CD4-positive, alpha-beta T cell treated with Interferon gamma for 1 hour (primary cell): Measurements from ENCODE around the gene ZNF580.

ENCODE experiments used
- DNase-seq: peaks from one replicate; pipeline ENCODE4 v3.0.0-alpha.2; 2020

Gene ZNF580

DNA sequence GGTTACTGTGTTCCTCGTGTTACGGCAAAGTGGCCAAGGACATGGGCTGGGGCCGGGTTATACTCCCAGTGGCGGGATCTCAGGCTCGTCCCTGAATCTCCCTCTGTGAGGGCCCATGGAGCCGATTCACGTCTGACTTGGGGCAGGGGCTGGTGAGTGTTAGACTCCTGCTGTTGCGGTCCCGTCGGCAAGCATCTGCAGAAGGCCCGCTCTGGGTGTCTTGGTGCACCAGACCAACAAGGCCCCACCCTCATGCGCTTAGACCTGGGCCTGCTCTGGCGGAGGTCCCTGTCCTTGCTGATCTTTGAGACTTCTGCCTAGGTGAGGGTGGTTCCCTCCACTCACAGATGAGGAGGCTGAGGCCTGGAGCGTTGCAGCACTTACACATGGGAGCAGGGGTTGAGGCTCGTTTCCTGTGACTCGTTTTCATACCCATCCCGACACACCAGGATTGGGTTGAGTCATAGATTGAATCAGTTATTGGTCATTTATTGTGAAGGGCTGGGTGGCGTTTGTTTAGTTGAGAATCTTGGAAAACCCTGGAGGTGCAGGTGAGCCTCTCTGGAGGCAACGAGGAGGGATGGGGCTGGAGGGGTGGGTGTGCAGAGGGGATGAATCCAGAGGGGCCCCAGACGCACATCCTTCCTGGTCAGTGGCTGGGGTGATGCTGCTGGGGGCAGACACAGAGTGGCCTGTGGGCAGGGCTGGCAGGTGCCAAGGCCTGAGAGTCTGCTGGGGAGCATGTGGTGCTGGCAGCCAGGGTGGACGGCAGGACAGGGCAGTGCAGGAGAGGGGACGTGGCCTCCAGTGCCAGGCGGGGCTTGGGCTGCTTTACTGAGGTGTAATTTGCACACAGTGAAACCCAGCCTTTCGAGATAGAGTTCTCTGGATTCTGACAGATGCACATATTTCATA lies 38.8 kb downstream of the ZNF580 start:
- DNase-seq = no peak

DNA sequence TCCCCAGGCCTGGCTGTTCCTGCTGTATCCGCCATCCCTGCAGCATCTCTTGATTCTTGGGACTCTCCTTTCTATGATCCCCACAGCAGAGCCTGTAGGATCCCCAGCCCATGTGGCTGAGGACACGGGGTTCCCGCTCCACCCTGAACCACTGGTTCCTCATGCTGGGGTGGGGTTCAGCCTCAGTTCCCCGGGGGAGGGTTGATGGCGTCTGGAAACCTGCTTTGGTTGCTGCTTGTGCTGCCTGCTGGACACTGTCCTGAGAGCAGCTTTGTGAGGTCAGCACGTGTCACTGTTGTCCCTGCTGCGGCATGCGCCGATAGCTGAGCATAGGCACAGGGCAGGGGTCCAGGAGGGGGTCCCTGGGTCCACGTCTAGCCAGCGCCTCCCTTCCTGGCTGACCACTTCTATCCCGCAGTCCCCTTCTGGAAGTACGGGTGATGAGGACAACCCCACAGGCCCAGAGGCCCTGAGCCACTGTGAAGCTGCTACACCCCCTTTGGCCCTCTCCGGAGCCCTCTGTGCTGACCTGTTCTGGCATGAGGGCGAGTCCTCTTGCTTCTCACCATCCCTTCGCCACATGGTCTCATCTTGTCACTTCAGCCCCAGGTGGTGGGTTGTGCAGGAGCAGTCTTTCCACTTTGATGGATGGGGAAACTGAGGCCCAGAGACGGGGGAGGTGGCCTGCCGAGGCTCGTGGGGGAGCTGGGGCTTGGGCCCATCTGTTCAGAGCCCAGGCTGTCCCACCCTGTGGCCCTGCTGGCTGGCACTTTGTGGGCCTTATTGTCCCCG lies 39.7 kb downstream of the ZNF580 start:
- no peak for DNase-seq

GRCh38 chr19:55681131-55682092 lies 40.6 kb downstream of the ZNF580 start:
- no peak for DNase-seq

DNA sequence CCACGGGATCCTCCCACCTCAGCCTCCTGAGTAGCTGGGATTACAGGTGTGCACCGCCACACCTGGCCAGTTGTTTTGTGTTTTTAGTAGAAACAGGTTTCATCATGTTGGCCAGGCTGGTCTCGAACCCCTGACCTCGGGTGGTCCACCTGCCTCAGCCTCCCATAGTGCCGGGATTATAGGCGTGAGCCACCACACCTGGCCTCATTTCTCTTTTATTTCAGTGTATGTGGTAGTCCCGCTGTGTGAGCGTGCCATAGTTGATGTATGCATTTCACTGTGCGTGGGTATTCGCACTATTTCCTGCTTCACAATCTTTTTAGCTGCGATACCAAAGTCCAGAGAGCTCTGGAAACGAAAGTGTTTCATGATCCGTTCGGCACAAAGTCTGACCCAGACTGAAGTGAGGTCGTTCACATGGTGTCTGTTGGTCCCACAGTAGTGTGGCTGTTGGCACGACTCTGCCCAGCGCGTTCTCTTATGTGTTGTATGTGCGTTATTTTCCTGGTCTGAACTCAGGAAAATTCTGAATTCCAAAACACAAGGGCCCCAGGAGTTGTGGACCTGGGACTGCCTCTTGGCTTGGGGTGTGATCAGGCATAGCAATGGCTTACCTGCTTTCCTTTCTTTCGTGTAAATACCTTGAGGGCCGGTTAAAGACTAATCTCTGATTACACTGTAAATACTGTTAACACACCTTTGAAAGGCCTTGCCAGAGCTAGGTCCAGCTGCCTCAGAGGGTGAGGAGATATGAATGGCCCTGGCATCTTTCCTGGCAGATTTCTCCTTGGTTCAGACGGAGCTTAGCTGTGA lies 42.9 kb downstream of the ZNF580 start:
- DNase-seq = no peak

- no peak for DNase-seq
These were observed 44.3 kb downstream of the ZNF580 start for GRCh38 chr19:55684946-55685681.

- no peak for DNase-seq
These were observed 45.0 kb downstream of the ZNF580 start for GRCh38 chr19:55685776-55686175.

- DNase-seq = no peak
These were observed 45.7 kb downstream of the ZNF580 start for GRCh38 chr19:55686311-55687050.

GRCh38 chr19:55687281-55688201 lies 46.7 kb downstream of the ZNF580 start:
- no peak for DNase-seq

DNA sequence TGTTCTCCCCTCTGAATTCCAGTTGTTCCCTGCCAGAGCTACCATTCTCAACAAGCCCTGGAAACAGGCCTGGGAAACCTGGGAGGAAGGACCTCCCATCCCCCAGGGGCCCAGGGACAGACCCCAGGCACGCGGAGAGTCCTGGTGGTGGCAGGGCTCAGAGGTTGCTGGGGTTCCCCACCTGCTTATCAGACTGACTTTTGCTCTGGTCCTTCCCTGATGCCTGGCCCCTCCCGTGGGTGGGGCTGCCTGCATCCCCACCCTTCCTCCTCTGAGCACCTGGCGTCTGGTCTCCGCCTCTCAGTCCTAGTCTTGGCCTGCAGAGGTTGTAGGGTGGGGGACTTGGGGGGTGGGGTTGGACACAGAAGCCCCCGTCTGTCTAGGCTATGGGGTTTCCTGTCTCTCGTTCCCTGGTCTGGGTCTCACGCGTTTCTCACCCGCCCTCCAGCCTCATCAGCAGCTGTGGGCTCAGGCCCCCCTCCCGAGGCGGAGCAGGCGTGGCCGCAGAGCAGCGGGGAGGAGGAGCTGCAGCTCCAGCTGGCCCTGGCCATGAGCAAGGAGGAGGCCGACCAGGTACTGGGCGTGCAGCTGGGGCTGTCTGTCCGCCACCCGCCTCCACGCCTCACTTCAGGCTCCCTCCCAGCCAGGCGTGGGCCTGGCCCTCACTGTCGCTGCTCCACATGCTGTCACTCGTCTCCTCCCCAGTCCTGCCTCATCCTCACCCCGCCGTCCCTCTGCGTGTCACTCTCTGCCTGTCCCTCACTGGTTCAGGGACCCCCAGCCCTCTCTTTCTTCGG lies 47.8 kb downstream of the ZNF580 start:
- no peak for DNase-seq

DNA sequence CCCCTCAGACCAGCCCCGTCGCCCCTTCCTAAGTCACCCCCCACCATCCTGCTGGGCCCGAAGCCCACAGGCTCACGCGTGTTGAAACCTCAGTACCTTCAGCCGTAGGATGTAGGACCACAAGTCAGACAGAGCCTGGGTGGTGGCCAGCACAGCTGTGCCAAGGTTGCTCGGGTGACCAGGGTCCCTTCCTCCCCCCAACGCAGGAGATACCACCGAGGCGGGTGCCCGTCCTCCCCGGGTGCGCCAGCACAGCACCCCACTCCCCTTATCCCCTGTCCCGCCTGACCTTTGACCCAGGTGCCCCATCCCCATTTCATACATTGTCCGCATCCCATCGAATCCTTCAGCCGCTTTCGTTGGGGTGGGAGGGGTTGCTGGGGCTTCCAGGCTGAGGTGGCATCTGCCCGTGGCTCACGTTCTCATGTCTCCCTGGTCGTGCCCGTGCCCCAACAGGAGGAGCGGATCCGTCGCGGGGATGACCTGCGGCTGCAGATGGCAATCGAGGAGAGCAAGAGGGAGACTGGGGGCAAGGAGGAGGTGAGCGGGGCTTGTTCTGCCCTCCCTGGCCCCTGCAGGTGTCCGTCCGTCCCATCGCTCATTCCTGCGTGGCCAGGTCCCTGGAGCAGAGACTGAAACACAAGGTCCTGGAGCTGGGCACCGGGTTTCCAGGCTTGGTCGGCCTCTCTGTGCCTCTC lies 48.8 kb downstream of the ZNF580 start:
- DNase-seq = no peak

GRCh38 chr19:55690109-55690768 lies 49.4 kb downstream of the ZNF580 start:
- DNase-seq = no peak

DNA sequence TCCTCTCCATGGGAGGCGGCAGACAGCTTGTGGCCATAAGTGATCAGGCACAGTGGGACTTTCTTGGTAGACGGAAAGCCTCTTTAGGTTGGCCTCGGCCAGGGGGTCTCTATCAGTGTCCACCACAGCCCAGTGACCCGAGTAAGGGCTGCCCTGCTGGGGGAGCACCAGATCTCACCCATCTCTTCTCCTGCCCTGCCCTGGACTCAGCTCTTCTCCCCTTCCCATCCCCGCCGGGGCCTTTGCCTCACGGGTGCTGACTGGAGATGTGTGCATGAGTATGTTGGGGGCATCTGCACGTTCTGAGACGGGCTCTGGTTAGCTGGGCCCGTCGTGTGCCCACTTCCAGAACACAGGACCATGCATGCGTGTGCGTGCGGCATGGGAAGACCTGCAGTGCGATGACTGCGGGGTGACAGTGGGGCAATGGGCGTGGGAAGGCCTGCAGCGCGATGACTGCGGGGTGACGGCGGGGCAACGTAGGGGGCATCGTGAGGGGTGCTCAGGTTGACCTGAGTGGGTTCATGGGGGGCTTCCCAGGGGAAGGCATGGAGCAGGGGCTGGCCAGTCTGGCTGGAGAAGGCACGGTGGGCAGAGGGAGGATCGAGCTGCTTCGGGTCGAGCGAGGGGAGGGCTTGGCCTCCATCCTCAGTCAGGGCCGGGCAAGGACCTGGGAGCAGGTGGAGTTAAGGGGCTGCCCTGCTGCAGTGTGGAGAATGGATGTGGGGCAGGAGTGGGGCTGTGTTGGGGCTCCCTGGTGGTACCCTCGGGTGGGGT lies 50.2 kb downstream of the ZNF580 start:
- DNase-seq = no peak

- DNase-seq = no peak
These were observed 51.0 kb downstream of the ZNF580 start for GRCh38 chr19:55691561-55692481.

- no peak for DNase-seq
These were observed 51.9 kb downstream of the ZNF580 start for GRCh38 chr19:55692681-55693081.
